HG03565 (cell line): ENCODE data around the gene GSTA2.
"Not testable (repeated sequence)": the region's sequence is repeated elsewhere in the genome, so short reads cannot be mapped to it uniquely, and the experiment has no call there.

Experiments used
- ATAC-seq: cut with Tn5 transposase; IDR thresholded peaks from one replicate; pipeline ENCODE4 v1.9.1; 2021; ENCODE audit warnings: mild to moderate bottlenecking, moderate library complexity; ENCODE audit not compliant: unreplicated experiment

GSTA2 gene

GRCh38 chr6:52763322-52763916 lies at the start of gene GSTA2:
Gene GSTA2 (minus strand): TSS chr6:52763475. CDS start chr6:52757947, 5,528 bp downstream.
- not testable (repeated sequence) for ATAC-seq

GRCh38 chr6:52809777-52810176 lies 46.5 kb upstream of the GSTA2 start:
- not testable (repeated sequence) for ATAC-seq

GRCh38 chr6:52808660-52809059 lies 45.4 kb upstream of the GSTA2 start:
- ATAC-seq, result no peak

DNA sequence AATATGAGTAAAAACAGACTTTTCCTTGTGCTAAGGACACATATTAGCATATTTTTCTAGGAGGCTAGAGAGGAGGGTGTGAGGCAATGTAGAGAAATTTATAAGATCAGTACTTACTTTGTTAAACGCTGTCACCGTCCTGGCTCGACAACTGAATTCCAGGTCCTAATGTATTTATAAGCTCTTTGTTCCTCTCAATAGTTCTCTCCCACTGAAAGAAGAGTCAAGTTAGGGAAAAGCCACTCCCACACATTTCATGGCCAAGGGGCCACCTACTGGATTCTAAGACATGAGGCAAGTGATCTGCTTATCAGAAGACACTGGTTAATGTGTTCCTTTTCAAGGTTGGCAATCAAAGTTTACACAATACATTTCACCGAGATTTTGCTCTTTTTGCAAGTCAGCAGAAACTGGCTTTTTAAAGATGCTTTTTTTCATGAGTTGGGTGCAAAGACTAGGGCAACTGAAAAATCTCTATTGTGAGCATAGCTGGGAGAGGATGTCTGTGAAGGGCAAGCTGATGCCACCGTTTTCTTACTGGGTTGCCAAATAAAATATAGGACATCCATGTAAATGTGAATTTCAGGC lies 40.5 kb upstream of the GSTA2 start, which contains the start of gene GSTA1:
TSS of gene GSTA1 (minus strand) at position 149 of the 588 bp plus-strand sequence. CDS start 4,549 bp downstream, outside the sequence.
- not testable (repeated sequence) for ATAC-seq

DNA sequence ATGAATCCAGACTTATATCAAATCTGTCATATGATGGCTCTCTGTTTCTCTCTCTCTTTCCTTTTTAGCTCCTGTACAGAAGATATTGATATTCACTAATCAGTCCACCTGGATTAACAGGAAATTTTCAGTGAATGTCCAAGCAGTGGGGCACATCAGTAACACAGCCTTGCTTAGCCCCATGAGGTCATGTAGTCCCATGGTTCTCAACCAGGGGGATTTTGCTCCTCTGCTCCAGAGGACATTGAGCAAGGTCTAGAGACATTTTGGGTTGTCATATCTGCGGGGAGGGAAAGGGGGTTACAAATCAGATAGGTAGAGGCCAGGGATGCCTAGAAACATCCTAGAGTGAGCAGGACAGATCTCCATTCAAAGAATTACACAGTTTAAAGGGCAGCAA lies 39.5 kb upstream of the GSTA2 start:
- ATAC-seq, result no peak

GRCh38 chr6:52801188-52801841 lies 38.0 kb upstream of the GSTA2 start:
- no peak for ATAC-seq

DNA sequence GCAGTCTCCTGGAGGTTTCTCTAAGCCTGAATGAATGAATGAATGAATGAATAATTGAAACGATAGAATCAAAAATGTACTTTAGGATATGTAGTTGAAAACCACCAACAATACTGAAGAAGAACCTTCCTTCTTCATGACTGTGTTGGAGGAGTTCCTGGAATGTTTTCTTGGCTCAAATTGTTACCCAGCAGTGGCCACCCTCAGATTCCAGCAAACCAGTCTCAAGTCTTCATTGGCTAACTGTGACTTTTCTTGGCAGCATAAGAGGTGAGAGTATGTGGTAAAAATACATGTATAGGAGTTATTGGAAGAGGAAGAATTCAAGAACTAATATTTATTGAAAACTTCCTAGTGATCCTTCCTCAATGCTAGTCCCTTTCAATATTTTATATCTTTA lies 36.0 kb upstream of the GSTA2 start:
- not testable (repeated sequence) for ATAC-seq

DNA sequence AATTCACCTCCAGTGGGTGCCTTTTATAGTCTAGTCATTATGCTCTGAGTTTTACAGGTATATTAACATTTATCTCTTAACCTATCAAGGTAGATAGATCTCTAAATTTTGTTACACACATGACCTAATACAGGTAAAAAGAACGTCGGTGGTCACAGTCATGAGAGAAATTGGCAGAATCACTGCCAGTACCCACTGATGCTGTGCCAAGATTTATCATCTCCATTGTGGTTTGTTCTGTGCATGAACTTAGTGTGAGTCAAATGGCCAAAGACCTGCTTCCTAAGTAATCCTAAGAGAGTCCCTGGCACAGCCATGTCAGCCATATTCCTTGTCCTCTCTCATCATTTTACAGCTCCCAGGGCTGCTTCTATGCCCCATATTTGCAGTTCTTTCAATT lies 31.1 kb upstream of the GSTA2 start:
- ATAC-seq, result not testable (repeated sequence)

GRCh38 chr6:52790861-52791260 lies 27.6 kb upstream of the GSTA2 start:
- ATAC-seq, result no peak

DNA sequence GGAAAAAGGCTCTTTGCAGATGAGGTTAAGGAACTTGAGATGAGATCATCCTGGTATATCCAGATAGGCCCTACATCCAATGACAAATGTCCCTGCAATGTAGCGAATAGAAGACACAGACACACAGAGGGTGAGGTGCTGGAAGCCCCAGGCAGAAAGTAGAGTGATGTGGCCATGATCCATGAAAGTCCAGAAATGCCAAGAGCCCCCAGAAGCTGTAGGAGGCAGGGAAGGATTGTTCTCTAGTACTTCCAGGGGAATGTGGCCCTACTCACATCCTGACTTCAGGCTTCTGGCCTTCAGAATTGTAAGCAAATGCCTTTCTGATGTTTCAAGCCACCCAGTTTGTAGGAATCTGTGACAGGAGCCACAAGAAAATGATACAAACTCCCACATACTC lies 26.4 kb upstream of the GSTA2 start:
- ATAC-seq, result not testable (repeated sequence)

- no peak for ATAC-seq
These were observed 25.2 kb upstream of the GSTA2 start for GRCh38 chr6:52788478-52788877.

GRCh38 chr6:52787917-52788316 lies 24.6 kb upstream of the GSTA2 start:
- ATAC-seq, result no peak

GRCh38 chr6:52786249-52786956 lies 23.1 kb upstream of the GSTA2 start:
- ATAC-seq, result no peak

DNA sequence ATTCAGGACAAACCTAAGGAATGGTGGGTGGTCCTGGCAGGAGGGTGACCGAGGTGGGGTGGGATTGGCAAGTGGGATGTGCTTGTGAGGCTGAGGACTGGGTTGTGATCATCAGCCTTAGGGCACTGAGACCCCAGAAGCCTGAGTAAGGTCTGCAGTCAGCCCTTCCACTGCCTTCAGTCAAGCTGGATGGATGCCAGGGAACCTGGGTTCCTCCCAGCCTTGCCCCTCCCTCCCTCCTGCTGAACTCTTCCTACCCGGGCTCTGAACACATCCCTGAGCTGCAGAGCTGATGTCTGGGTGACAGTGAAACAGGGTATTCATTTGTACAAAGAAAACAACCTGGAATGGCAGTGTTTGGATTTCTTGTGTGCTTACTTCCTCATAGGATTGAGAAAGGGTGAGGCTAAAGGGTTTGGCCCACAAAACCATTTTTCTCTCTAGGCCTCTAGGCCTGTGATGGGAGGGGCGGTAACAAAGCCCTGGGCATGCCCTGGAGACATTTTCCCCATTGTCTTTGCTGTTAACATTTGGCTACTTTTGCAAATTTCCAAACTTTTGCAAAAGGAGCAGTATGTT lies 19.5 kb upstream of the GSTA2 start:
- not testable (repeated sequence) for ATAC-seq

DNA sequence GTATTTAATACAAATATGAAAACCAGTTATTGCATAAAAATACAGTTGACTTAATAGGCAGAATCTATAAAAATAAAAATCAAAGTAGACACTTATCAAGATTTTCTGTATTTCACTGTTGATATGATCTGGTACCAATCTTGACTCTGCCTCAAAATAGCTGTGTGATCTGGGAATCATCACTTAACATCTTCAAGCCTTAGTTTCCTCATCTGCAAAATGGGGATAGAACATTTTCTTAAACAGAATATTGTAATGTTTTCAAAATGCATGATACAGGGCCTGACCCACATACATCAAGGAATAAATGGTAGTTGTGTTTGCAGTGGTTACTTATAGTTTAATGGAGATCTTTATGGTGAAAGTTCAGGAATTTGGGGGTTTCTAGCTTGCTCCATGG lies 18.9 kb upstream of the GSTA2 start:
- ATAC-seq, result not testable (repeated sequence)

- no peak for ATAC-seq
These were observed 16.0 kb upstream of the GSTA2 start for GRCh38 chr6:52779237-52779636.

GRCh38 chr6:52776711-52777351 lies 13.6 kb upstream of the GSTA2 start:
- ATAC-seq, result not testable (repeated sequence)

GRCh38 chr6:52769399-52769798 lies 6.1 kb upstream of the GSTA2 start:
- ATAC-seq, result not testable (repeated sequence)

GRCh38 chr6:52767658-52768057 lies 4.4 kb upstream of the GSTA2 start:
- not testable (repeated sequence) for ATAC-seq

- not testable (repeated sequence) for ATAC-seq
These were observed 1.4 kb downstream of the GSTA2 start for GRCh38 chr6:52761673-52762491.
